ENCODE results near the gene TIMM17A. TPM values are rescaled to one million over a fixed set of nuclear protein-coding genes. Genes with fewer than 3 reads are reported as not detected.
A peak's percentile ranks its signal among the peaks of the same experiment; 100 is the strongest.

TIMM17A gene
- total RNA-seq, 1 donor from 2014 or later: 46.5 TPM

- Mint-ChIP-seq H3K9me3 (no peaks in the 10 kb centered on the region), H3K4me3 (no peak overlapping the region), H3K27me3 (ENCODE audit: low read depth) (no peaks in the 10 kb centered on the region), H3K4me1 (peaks cover 5% of the 10 kb centered on the region), H3K27ac (peak overlapping the region; percentile 87), H3K36me3 (peaks cover 36% of the 10 kb centered on the region)
- DNase-seq (ENCODE audit: low spot score in 2 of 2, unreplicated experiment in 2 of 2): no peak
- TF ChIP-seq CTCF (IDR thresholded peaks at IDR 0.05; ENCODE audit: unreplicated experiment): no peak
Observed at GRCh38 chr1:201968202-201968925, 13.1 kb downstream of the TIMM17A start.

- Mint-ChIP-seq H3K36me3 (peaks cover 26% of the 10 kb centered on the region), H3K27ac (no peak overlapping the region), H3K4me1 (peaks cover 5% of the 10 kb centered on the region), H3K4me3 (no peak overlapping the region), H3K27me3 (ENCODE audit: low read depth) (no peaks in the 10 kb centered on the region), H3K9me3 (no peaks in the 10 kb centered on the region)
- DNase-seq (ENCODE audit: low spot score in 2 of 2, unreplicated experiment in 2 of 2): no peak
- no peak for TF ChIP-seq CTCF (IDR thresholded peaks at IDR 0.05; ENCODE audit: unreplicated experiment)
Observed at GRCh38 chr1:201970334-201971159, 15.2 kb downstream of the TIMM17A start.

GRCh38 chr1:201982082-201982622 is 26.8 kb downstream of the TIMM17A start:
- TF ChIP-seq CTCF (IDR thresholded peaks at IDR 0.05; ENCODE audit: unreplicated experiment): no peak
- H3K27ac Mint-ChIP-seq: peak overlapping the region; percentile 98
- H3K9me3 Mint-ChIP-seq: no peaks in the 10 kb centered on the region
- H3K27me3 Mint-ChIP-seq (ENCODE audit: low read depth): no peaks in the 10 kb centered on the region
- DNase-seq (ENCODE audit: low spot score in 2 of 2, unreplicated experiment in 2 of 2): no peak
- H3K36me3 Mint-ChIP-seq: no peaks in the 10 kb centered on the region
- peaks cover 41% of the 10 kb centered on the region for H3K4me1 Mint-ChIP-seq
- peak overlapping the region; percentile 94 for H3K4me3 Mint-ChIP-seq

GRCh38 chr1:201982623-201983379 is 27.5 kb downstream of the TIMM17A start, which contains the start of gene RNPEP:
TSS of gene RNPEP (plus strand) at chr1:201982648. CDS start at chr1:201982667, 19 bp downstream.
- H3K27me3 Mint-ChIP-seq (ENCODE audit: low read depth): no peaks in the 10 kb centered on the region
- H3K9me3 Mint-ChIP-seq: no peaks in the 10 kb centered on the region
- H3K36me3 Mint-ChIP-seq: no peaks in the 10 kb centered on the region
- peaks cover 41% of the 10 kb centered on the region for H3K4me1 Mint-ChIP-seq
- peak; percentile 56 to 78 for DNase-seq (ENCODE audit: low spot score in 2 of 2, unreplicated experiment in 2 of 2)
- TF ChIP-seq CTCF (IDR thresholded peaks at IDR 0.05; ENCODE audit: unreplicated experiment): no peak
- H3K4me3 Mint-ChIP-seq: peak within 1 kb of the TSS; percentile 97
- peak within 1 kb of the TSS; percentile 98 for H3K27ac Mint-ChIP-seq

- Mint-ChIP-seq H3K4me3 (peak overlapping the region; percentile 97), H3K4me1 (peaks cover 42% of the 10 kb centered on the region), H3K27me3 (ENCODE audit: low read depth) (no peaks in the 10 kb centered on the region), H3K36me3 (no peaks in the 10 kb centered on the region), H3K27ac (peak overlapping the region; percentile 98), H3K9me3 (no peaks in the 10 kb centered on the region)
- TF ChIP-seq CTCF (IDR thresholded peaks at IDR 0.05; ENCODE audit: unreplicated experiment): no peak
- DNase-seq (ENCODE audit: low spot score in 2 of 2, unreplicated experiment in 2 of 2): no peak
Observed at GRCh38 chr1:201983380-201983805, 28.1 kb downstream of the TIMM17A start.

Data from mesothelial cell of epicardium (in vitro differentiated cells).